Measurements from ENCODE around the gene BPHL.

BPHL gene

DNA sequence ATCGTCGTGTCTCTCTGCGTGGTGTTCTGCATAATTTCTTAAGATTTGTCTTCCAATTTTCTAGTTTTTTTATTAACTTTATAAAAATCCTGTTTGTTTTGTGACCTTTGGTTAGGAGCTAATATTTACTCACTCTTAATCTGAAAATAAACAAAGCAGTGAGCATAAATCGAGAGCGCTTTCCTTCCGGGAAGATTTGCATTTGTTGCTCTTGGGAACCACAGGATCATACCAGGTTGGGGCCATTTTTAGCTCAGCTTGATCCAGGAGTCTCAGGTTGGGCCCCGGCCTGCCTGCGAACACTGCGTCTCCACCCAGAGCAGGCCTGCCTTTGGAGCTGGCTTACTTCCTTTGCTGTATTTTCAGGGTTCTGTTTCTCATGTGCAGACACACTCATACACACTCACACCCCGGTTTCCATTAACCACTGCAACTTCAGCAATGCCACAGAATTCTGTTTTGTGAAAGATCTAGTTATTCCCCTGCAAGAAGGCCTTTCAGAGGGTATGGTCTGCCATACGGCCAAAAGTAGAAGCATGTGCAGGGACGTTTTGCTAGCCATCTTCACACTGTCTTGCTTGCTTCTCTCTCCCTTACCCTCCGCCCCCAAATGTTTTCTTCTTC lies 17.3 kb downstream of the BPHL start:
- TF ChIP-seq, protein P1, sequence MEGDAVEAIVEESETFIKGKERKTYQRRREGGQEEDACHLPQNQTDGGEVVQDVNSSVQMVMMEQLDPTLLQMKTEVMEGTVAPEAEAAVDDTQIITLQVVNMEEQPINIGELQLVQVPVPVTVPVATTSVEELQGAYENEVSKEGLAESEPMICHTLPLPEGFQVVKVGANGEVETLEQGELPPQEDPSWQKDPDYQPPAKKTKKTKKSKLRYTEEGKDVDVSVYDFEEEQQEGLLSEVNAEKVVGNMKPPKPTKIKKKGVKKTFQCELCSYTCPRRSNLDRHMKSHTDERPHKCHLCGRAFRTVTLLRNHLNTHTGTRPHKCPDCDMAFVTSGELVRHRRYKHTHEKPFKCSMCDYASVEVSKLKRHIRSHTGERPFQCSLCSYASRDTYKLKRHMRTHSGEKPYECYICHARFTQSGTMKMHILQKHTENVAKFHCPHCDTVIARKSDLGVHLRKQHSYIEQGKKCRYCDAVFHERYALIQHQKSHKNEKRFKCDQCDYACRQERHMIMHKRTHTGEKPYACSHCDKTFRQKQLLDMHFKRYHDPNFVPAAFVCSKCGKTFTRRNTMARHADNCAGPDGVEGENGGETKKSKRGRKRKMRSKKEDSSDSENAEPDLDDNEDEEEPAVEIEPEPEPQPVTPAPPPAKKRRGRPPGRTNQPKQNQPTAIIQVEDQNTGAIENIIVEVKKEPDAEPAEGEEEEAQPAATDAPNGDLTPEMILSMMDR (conservative IDR thresholded peaks at IDR 0.05) = no peak
- peak overlapping the region; percentile 73 for H3K27ac ChIP-seq

DNA sequence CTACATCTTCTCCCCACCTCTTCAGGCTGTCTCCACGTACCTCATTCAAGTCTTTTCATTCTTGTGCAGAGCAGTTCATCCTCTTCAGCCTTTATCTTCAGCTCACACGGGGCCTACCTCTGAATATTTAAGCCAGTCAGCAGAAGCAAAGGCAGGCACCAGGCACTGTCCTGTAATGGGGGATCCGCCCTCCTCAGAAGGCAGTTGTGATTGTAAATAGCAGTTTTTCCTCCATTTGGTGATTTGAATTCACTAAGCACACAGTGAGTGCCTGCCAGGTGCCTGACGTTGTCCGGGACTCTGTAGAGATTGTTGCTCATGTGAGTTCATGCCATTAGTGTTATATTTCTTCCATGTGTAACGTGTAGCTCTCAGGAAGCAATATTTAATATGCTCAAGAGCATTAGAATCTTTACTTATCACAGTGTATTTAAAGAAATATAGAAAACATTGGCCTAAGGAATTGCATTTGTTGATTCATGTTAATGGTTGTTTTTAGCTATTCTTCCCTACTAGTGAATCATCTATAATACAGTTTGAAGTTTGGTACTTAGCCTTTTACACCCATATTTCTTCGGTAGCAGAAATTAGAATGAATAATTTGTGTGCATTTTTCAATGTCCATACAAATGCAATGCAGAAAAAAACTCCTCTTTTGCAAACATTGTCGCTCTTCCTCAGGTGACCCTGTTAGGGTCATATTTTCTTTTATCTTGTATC lies 17.9 kb downstream of the BPHL start:
- TF ChIP-seq, protein P1 (conservative IDR thresholded peaks at IDR 0.05) = no peak
- peak overlapping the region; percentile 73 for H3K27ac ChIP-seq

DNA sequence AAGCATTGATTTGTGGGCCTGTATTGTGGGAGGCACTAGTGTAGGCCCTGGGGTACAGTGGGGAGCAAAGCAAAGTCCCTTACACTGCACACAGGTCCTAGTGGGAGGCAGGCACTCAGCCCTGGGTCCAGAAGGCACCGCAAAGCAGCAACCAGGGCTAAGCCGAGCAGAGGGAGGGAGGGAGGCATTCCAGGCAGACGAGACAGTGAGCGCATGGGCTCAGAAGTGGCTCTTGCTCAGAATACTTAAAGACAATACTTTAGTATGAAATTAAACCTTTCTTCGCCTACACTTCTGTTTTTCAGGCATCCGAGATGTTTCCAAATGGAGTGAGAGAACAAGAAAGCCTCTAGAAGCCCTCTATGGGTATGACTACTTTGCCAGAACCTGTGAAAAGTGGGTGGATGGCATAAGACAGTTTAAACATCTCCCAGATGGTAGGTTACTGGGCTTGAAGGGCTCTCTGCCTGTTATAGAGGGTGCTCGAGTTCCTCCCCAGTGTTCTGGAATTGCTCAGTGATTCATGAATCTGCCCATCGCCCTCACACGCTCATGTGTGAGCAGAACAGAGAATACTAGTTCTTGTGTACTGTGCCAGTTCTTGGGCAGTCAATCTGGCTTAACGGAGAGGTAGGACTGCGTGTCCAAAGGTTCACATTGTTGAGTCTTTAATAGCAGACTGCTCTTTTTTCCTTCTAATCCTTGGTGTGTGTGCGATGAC lies 18.7 kb downstream of the BPHL start:
- TF ChIP-seq, protein P1 (conservative IDR thresholded peaks at IDR 0.05) = no peak
- H3K27ac ChIP-seq = peak overlapping the region; percentile 73; the same call in 1 of the 2 replicates

DNA sequence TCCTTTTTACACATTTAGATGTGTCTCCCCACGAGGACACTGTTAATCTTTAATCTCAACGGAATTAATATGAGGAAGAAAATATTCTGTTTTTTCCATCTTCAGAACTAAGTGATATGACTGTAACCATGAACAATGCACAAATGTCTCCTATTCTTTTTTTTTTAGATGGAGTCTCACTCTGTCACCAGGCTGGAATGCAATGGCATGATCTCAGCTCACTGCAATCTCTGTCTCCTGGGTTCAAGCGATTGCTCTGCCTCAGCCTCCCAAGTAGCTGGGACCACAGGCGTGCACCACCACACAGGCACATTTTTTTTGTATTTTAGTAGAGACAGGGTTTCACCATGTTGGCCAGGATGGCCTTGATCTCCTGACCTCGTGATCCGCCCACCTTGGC lies 19.4 kb downstream of the BPHL start:
- H3K27ac ChIP-seq = peak overlapping the region; percentile 73; the same call in 1 of the 2 replicates

DNA sequence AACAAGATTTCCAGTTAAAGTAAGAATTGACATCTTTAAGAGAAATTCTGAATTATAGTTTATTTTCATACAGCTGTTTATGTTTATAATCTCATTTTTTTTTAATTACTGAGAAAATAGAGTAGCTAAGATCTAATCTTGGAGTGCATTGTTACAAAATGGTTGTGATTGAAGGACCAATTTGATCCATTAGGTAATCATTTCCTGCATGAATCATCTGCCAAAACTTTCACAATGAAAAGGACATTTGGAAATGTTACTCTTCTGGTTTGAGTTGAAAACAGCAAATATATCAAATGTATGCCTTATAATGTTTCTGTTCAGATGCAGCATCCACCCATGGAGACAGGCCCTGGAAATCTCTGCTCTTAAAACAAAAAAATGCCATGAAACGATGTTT lies 19.8 kb downstream of the BPHL start:
- H3K27ac ChIP-seq = peak overlapping the region; percentile 73
- TF ChIP-seq, protein P1 (conservative IDR thresholded peaks at IDR 0.05) = no peak

DNA sequence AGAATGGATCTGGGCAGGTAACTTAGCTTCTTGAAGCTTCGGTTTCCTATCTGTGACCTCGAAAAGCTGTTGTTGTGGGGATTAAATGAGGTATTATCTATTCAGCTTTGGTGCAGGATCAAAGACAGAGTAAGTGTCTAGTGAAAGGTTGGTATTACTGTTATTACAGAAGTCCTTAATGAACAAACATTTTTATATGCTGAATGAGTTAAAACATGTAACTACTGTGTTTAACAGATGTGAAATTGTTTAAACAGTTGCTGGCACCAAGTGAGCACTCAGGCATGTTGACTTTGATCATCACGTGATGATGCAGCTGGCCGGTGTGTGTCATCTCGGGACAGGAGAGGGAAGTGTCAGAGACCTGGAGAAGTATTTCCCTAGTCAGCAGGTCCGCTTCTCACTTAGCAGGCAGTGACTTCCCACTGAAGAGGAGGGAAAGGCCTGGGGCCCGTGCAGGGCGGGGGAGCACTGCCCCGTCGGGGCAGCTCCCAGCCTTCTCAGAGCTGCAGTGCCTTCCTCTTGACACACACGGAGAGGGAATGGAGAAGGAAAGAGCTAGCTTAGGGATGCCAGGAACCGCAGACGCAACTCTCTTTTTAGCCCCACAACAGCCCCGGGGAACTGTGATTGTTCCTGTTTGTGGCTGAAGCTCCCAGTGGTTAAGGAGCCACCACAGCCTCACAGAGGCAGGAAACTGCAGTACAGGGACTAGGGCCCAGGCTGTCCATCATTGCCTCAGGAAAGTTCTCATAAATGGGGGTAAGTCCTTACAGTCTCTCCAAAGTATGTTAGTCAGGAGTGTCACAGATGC lies 20.8 kb downstream of the BPHL start:
- TF ChIP-seq, protein P1 (conservative IDR thresholded peaks at IDR 0.05) = no peak
- H3K27ac ChIP-seq = peak overlapping the region; percentile 73

DNA sequence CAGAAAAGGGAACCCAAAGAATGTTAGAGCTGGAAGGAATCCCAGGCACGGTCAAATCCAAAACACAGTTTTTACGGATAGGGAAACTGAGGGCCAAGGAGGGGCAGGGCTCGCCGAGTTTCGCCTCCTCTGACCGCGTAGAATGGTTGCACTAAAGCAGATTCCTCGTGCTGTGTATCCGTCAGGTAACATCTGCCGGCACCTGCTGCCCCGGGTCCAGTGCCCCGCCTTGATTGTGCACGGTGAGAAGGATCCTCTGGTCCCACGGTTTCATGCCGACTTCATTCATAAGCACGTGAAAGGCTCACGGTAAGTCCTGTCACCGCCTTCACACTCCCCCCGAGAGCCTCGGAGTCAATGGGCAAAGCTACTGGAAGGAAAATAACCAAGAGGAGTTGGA lies 21.7 kb downstream of the BPHL start:
- TF ChIP-seq, protein P1 (conservative IDR thresholded peaks at IDR 0.05) = no peak
- peak overlapping the region; percentile 73 for H3K27ac ChIP-seq

Data from VCaP (cell line).